HG03558 (cell line): ENCODE measurements around the gene SLC2A4.
"Not testable (repeated sequence)": the region's sequence is repeated elsewhere in the genome, so short reads cannot be mapped to it uniquely, and the experiment has no call there.

Source experiments
- ATAC-seq: cut with Tn5 transposase; IDR thresholded peaks from one replicate; pipeline ENCODE4 v1.9.1; 2021; ENCODE audit warnings: moderate number of reproducible peaks; ENCODE audit not compliant: unreplicated experiment; ENCODE audit errors: extremely low read depth

Gene SLC2A4

GRCh38 chr17:7336240-7337175, 55.0 kb downstream of the SLC2A4 start, which contains the start of gene ACAP1:
ACAP1 (plus strand) TSS chr17:7336529; CDS start chr17:7336735, 206 bp downstream.
- no peak for ATAC-seq

- ATAC-seq: not testable (repeated sequence)
Observed at GRCh38 chr17:7337600-7337999, 56.1 kb downstream of the SLC2A4 start.
